ENCODE data around the gene PACSIN3.

Gene PACSIN3

GRCh38 chr11:47152126-47152952 is 33.9 kb downstream of the PACSIN3 start:
- DNase-seq = no peak

GRCh38 chr11:47149782-47150181 is 36.5 kb downstream of the PACSIN3 start:
- DNase-seq = no peak

- DNase-seq = no peak
These were observed 37.2 kb downstream of the PACSIN3 start for GRCh38 chr11:47148903-47149531.

GRCh38 chr11:47148270-47148669 is 38.0 kb downstream of the PACSIN3 start:
- DNase-seq = no peak

- no peak for DNase-seq
These were observed 38.6 kb downstream of the PACSIN3 start for GRCh38 chr11:47147681-47148080.

GRCh38 chr11:47147250-47147649 is 39.0 kb downstream of the PACSIN3 start:
- no peak for DNase-seq

GRCh38 chr11:47144541-47144940 is 41.7 kb downstream of the PACSIN3 start:
- DNase-seq = no peak

GRCh38 chr11:47143322-47143721 is 42.9 kb downstream of the PACSIN3 start:
- DNase-seq = peak; percentile 86

GRCh38 chr11:47139878-47140277 is 46.4 kb downstream of the PACSIN3 start:
- no peak for DNase-seq

GRCh38 chr11:47137476-47137875 is 48.8 kb downstream of the PACSIN3 start:
- no peak for DNase-seq

- no peak for DNase-seq
These were observed 49.3 kb downstream of the PACSIN3 start for GRCh38 chr11:47136921-47137320.

GRCh38 chr11:47136327-47136726 is 49.9 kb downstream of the PACSIN3 start:
- DNase-seq = no peak

GRCh38 chr11:47132981-47133380 is 53.3 kb downstream of the PACSIN3 start:
- DNase-seq = no peak

GRCh38 chr11:47132490-47132889 is 53.7 kb downstream of the PACSIN3 start:
- no peak for DNase-seq

GRCh38 chr11:47131136-47131535 is 55.1 kb downstream of the PACSIN3 start:
- DNase-seq = no peak

GRCh38 chr11:47130543-47130942 is 55.7 kb downstream of the PACSIN3 start:
- no peak for DNase-seq

Measured in HCEC 1CT (cell line).